GM10248 (cell line): ENCODE results near the gene OPA1.

Experiments used
- CTCF ChIA-PET: fragments of 300-600 bp; sonication (Branson Sonifier 250); formaldehyde crosslinking; extraction: SDS; loops from one replicate; lab custom pipeline; 2021; ENCODE audit warnings: antibody characterized with exemption; lab: Yijun Ruan, JAX
- POLR2A ChIA-PET: fragments of 350-650 bp; sonication (Branson Sonifier 250); formaldehyde crosslinking; extraction: SDS; loops from one replicate; lab custom pipeline; 2020; ENCODE audit warnings: antibody characterized with exemption; lab: Yijun Ruan, JAX
- DNase-seq: peaks from one replicate; pipeline ENCODE4 v3.0.0; 2012; ENCODE audit errors: extremely low spot score
- CTCF ChIP-seq: IDR thresholded peaks from 2 replicates; pipeline ENCODE4 v1.5.1; 2012; ENCODE audit warnings: mild to moderate bottlenecking, low read depth; ENCODE audit errors: extremely low read depth, missing control alignments, control extremely low read depth

Gene OPA1

GRCh38 chr3:193563426-193563825, 29.6 kb upstream of the OPA1 start:
- ChIA-PET POLR2A (no interaction called here), CTCF (interaction anchor here (1.5 to 1.7 kb wide), 2 partner anchors 9 kb away, joined by 3 to 6 read pairs; no protein-coding TSS in a partner anchor)
- TF ChIP-seq CTCF: no peak
- no peak for DNase-seq

GRCh38 chr3:193564012-193564411, 29.0 kb upstream of the OPA1 start:
- CTCF ChIA-PET: interaction anchor here (1.1 to 1.7 kb wide), 2 partner anchors 8 to 17 kb away, joined by 3 to 6 read pairs; no protein-coding TSS in a partner anchor
- POLR2A ChIA-PET: no interaction called here
- DNase-seq: no peak
- TF ChIP-seq CTCF: no peak

- POLR2A ChIA-PET: no interaction called here
- CTCF ChIA-PET: interaction anchor here (1.5 kb wide), 1 partner anchor 109 kb away, joined by 4 read pairs; no protein-coding TSS in a partner anchor
- TF ChIP-seq CTCF: no peak
- DNase-seq: no peak
Measured at GRCh38 chr3:193569119-193569518, 23.9 kb upstream of the OPA1 start.

GRCh38 chr3:193572426-193572908, 20.5 kb upstream of the OPA1 start:
- ChIA-PET CTCF (interaction anchor here (0.7 to 3.1 kb wide), 24 partner anchors 8 to 1129 kb away, joined by 3 to 18 read pairs (median 4); no protein-coding TSS in a partner anchor), POLR2A (no interaction called here)
- TF ChIP-seq CTCF: peak; percentile 65
- peak; percentile 50 for DNase-seq

- ChIA-PET CTCF (interaction anchor here (0.9 to 3.1 kb wide), 13 partner anchors 9 to 1107 kb away, joined by 3 to 18 read pairs (median 5); no protein-coding TSS in a partner anchor), POLR2A (no interaction called here)
Measured at GRCh38 chr3:193573403-193574191, 19.4 kb upstream of the OPA1 start.

GRCh38 chr3:193574488-193575070, 18.4 kb upstream of the OPA1 start:
- no peak for DNase-seq
- POLR2A ChIA-PET: no interaction called here
- CTCF ChIA-PET: interaction anchor here (1.2 to 3.1 kb wide), 4 partner anchors 9 to 771 kb away, joined by 3 to 18 read pairs (median 4); no protein-coding TSS in a partner anchor
- TF ChIP-seq CTCF: no peak

More at GRCh38 chr3:193573403-193574191, 19.4 kb upstream of the OPA1 start:
- no peak for TF ChIP-seq CTCF
- no peak for DNase-seq
